ENCODE results near the gene CFAP65. TPM values are rescaled to one million over a fixed set of nuclear protein-coding genes. Genes with fewer than 3 reads are reported as not detected.

The CFAP65 gene
- total RNA-seq, 1 experiment from 2014 or later, result not detected

DNA sequence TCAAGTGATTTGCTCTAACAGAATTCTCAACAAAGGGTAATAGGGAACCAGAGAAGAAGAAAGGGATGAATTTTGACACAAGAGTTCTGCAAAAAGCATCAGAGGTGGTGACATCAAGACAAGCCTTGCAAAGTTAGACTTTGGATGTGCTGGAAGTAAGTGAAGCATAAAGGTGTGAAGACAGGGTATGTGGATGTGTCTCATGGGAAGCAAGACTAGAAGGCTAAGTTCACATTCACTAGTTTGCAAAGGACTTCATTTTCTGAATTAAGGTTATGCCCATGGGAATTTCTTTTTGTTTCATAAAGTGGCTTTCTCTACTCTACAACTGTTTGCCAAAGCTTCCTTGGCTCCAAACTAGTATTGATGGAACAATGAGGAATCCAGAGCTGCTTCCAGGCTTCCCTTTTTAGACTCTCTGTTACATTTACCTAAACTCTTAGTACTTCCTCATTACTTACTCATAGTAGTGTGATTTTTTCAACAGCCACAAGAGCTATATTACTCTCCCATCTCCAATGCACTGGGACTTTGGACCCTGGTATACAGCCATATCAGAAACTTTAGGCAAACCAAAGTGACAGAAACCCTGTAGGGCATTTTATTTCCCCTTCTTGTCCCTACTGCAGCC is 40.5 kb upstream of the CFAP65 start:
- Histone ChIP-seq H3K36me3 (ENCODE audit: insufficient read depth, low read length) (no peaks in the 10 kb centered on the region), H3K4me3 (ENCODE audit: low read length) (no peak overlapping the region), H3K9ac (ENCODE audit: low read length) (no peak overlapping the region), H3K4me1 (ENCODE audit: low read length) (peaks cover 28% of the 10 kb centered on the region), H3K27ac (ENCODE audit: low read length) (no peak overlapping the region), H4K20me1 (ENCODE audit: insufficient read depth, low read depth, low read length) (peaks cover 9% of the 10 kb centered on the region; the same call in 1 of the 2 replicates), H3K4me2 (ENCODE audit: low read depth, low read length, poor library complexity, severe bottlenecking) (peak overlapping the region; percentile 9), H2AFZ (ENCODE audit: low read length) (no peak overlapping the region), H3K27me3 (ENCODE audit: low read length) (no peaks in the 10 kb centered on the region), H3K9me2 (replicated peaks; ENCODE audit: insufficient read depth, low read length) (no peaks in the 10 kb centered on the region), H3K9me3 (ENCODE audit: low read length) (no peaks in the 10 kb centered on the region), H3K79me2 (ENCODE audit: low read length) (no peaks in the 10 kb centered on the region)
- DNase-seq, result peak; percentile 63

GRCh38 chr2:219081096-219081495 is 39.8 kb upstream of the CFAP65 start:
- Histone ChIP-seq H4K20me1 (ENCODE audit: insufficient read depth, low read depth, low read length) (peaks cover 9% of the 10 kb centered on the region; the same call in 1 of the 2 replicates), H3K4me2 (ENCODE audit: low read depth, low read length, poor library complexity, severe bottlenecking) (no peak overlapping the region), H3K9ac (ENCODE audit: low read length) (no peak overlapping the region), H3K79me2 (ENCODE audit: low read length) (no peaks in the 10 kb centered on the region), H3K36me3 (ENCODE audit: insufficient read depth, low read length) (no peaks in the 10 kb centered on the region), H3K4me1 (ENCODE audit: low read length) (peaks cover 28% of the 10 kb centered on the region), H2AFZ (ENCODE audit: low read length) (no peak overlapping the region), H3K9me3 (ENCODE audit: low read length) (no peaks in the 10 kb centered on the region), H3K27ac (ENCODE audit: low read length) (no peak overlapping the region), H3K4me3 (ENCODE audit: low read length) (no peak overlapping the region), H3K27me3 (ENCODE audit: low read length) (no peaks in the 10 kb centered on the region), H3K9me2 (replicated peaks; ENCODE audit: insufficient read depth, low read length) (no peaks in the 10 kb centered on the region)
- no peak for DNase-seq

DNA sequence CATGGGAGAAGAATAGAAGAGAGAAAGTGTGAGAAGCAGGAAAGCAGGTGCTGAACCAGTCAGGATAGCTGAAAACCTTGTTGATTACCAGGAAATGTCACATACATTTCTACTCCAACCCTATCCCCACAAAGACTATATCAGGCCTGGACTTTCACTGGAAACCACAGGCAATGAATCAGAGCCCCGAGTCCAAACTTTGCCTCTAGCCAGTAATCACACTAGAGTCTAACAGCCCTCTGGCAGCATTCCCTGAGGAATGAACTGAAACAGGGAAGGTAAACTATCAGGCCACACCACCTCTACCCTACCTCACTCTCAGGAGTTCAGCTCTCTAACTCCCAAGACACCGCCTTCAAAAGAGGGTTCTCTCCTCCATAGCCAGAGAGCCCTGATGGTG is 38.1 kb upstream of the CFAP65 start:
- no peak overlapping the region for H3K9ac ChIP-seq (ENCODE audit: low read length)
- H3K4me1 ChIP-seq (ENCODE audit: low read length), result peaks cover 18% of the 10 kb centered on the region
- H4K20me1 ChIP-seq (ENCODE audit: insufficient read depth, low read depth, low read length), result peaks cover 9% of the 10 kb centered on the region; the same call in 1 of the 2 replicates
- DNase-seq, result no peak
- no peak overlapping the region for H3K27ac ChIP-seq (ENCODE audit: low read length)
- no peaks in the 10 kb centered on the region for H3K27me3 ChIP-seq (ENCODE audit: low read length)
- no peak overlapping the region for H3K4me3 ChIP-seq (ENCODE audit: low read length)
- H3K79me2 ChIP-seq (ENCODE audit: low read length), result no peaks in the 10 kb centered on the region
- H3K9me2 ChIP-seq (replicated peaks; ENCODE audit: insufficient read depth, low read length), result no peaks in the 10 kb centered on the region
- no peak overlapping the region for H3K4me2 ChIP-seq (ENCODE audit: low read depth, low read length, poor library complexity, severe bottlenecking)
- no peaks in the 10 kb centered on the region for H3K36me3 ChIP-seq (ENCODE audit: insufficient read depth, low read length)
- H3K9me3 ChIP-seq (ENCODE audit: low read length), result no peaks in the 10 kb centered on the region
- H2AFZ ChIP-seq (ENCODE audit: low read length), result no peak overlapping the region

DNA sequence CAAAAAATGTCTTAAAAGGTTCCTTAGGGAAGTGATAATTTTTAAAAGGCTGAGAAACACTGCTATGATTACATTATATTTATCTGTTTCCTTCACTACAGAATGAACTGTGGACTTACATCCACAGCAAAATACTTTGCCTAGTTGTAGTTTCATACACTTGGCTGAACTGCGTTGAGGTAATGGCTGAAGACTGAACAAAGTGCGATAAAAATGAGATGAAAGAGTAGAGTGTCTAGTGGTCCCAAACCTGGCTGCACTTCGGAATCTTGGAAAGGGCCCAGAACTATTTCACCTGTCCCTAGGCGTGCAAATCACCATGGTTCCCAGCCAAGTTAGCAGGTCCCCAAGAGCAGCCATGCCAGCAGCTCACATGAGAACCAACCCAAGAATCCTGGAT is 37.6 kb upstream of the CFAP65 start:
- Histone ChIP-seq H3K9me2 (replicated peaks; ENCODE audit: insufficient read depth, low read length) (no peaks in the 10 kb centered on the region), H3K4me2 (ENCODE audit: low read depth, low read length, poor library complexity, severe bottlenecking) (no peak overlapping the region), H3K9me3 (ENCODE audit: low read length) (no peaks in the 10 kb centered on the region), H3K27me3 (ENCODE audit: low read length) (no peaks in the 10 kb centered on the region), H3K27ac (ENCODE audit: low read length) (no peak overlapping the region), H3K36me3 (ENCODE audit: insufficient read depth, low read length) (no peaks in the 10 kb centered on the region), H3K79me2 (ENCODE audit: low read length) (no peaks in the 10 kb centered on the region), H4K20me1 (ENCODE audit: insufficient read depth, low read depth, low read length) (0 out of 2 replicates have a peak, but pooled peaks cover 5% of the 10 kb centered on the region), H3K4me1 (ENCODE audit: low read length) (peaks cover 18% of the 10 kb centered on the region), H3K9ac (ENCODE audit: low read length) (no peak overlapping the region), H3K4me3 (ENCODE audit: low read length) (no peak overlapping the region), H2AFZ (ENCODE audit: low read length) (no peak overlapping the region)
- DNase-seq, result no peak

GRCh38 chr2:219078126-219078525 is 36.8 kb upstream of the CFAP65 start:
- Histone ChIP-seq H4K20me1 (ENCODE audit: insufficient read depth, low read depth, low read length) (0 out of 2 replicates have a peak, but pooled peaks cover 5% of the 10 kb centered on the region), H2AFZ (ENCODE audit: low read length) (no peak overlapping the region), H3K4me1 (ENCODE audit: low read length) (peaks cover 18% of the 10 kb centered on the region), H3K79me2 (ENCODE audit: low read length) (no peaks in the 10 kb centered on the region), H3K4me2 (ENCODE audit: low read depth, low read length, poor library complexity, severe bottlenecking) (no peak overlapping the region), H3K27me3 (ENCODE audit: low read length) (no peaks in the 10 kb centered on the region), H3K9me3 (ENCODE audit: low read length) (no peaks in the 10 kb centered on the region), H3K27ac (ENCODE audit: low read length) (no peak overlapping the region), H3K9ac (ENCODE audit: low read length) (no peak overlapping the region), H3K9me2 (replicated peaks; ENCODE audit: insufficient read depth, low read length) (no peaks in the 10 kb centered on the region), H3K4me3 (ENCODE audit: low read length) (no peak overlapping the region), H3K36me3 (ENCODE audit: insufficient read depth, low read length) (no peaks in the 10 kb centered on the region)
- no peak for DNase-seq

GRCh38 chr2:219076253-219076652 is 34.9 kb upstream of the CFAP65 start:
- Histone ChIP-seq H3K9ac (ENCODE audit: low read length) (no peak overlapping the region), H3K27me3 (ENCODE audit: low read length) (no peaks in the 10 kb centered on the region), H2AFZ (ENCODE audit: low read length) (no peak overlapping the region), H3K27ac (ENCODE audit: low read length) (no peak overlapping the region), H3K9me3 (ENCODE audit: low read length) (no peaks in the 10 kb centered on the region), H3K4me2 (ENCODE audit: low read depth, low read length, poor library complexity, severe bottlenecking) (no peak overlapping the region), H3K79me2 (ENCODE audit: low read length) (no peaks in the 10 kb centered on the region), H3K4me3 (ENCODE audit: low read length) (no peak overlapping the region), H3K4me1 (ENCODE audit: low read length) (peaks cover 3% of the 10 kb centered on the region), H4K20me1 (ENCODE audit: insufficient read depth, low read depth, low read length) (no peaks in the 10 kb centered on the region), H3K36me3 (ENCODE audit: insufficient read depth, low read length) (no peaks in the 10 kb centered on the region), H3K9me2 (replicated peaks; ENCODE audit: insufficient read depth, low read length) (no peaks in the 10 kb centered on the region)
- DNase-seq, result no peak

- Histone ChIP-seq H3K4me2 (ENCODE audit: low read depth, low read length, poor library complexity, severe bottlenecking) (no peak overlapping the region), H3K4me3 (ENCODE audit: low read length) (no peak overlapping the region), H3K4me1 (ENCODE audit: low read length) (no peaks in the 10 kb centered on the region), H3K9me2 (replicated peaks; ENCODE audit: insufficient read depth, low read length) (no peaks in the 10 kb centered on the region), H4K20me1 (ENCODE audit: insufficient read depth, low read depth, low read length) (no peaks in the 10 kb centered on the region), H3K9ac (ENCODE audit: low read length) (no peak overlapping the region), H3K79me2 (ENCODE audit: low read length) (no peaks in the 10 kb centered on the region), H3K36me3 (ENCODE audit: insufficient read depth, low read length) (no peaks in the 10 kb centered on the region), H3K9me3 (ENCODE audit: low read length) (no peaks in the 10 kb centered on the region), H2AFZ (ENCODE audit: low read length) (no peak overlapping the region), H3K27ac (ENCODE audit: low read length) (no peak overlapping the region), H3K27me3 (ENCODE audit: low read length) (no peaks in the 10 kb centered on the region)
- peak; percentile 86 for DNase-seq
These were observed 32.3 kb upstream of the CFAP65 start for GRCh38 chr2:219073413-219074129.

GRCh38 chr2:219072741-219073250 is 31.5 kb upstream of the CFAP65 start:
- H3K9me3 ChIP-seq (ENCODE audit: low read length), result no peaks in the 10 kb centered on the region
- no peak overlapping the region for H3K4me2 ChIP-seq (ENCODE audit: low read depth, low read length, poor library complexity, severe bottlenecking)
- H3K4me1 ChIP-seq (ENCODE audit: low read length), result no peaks in the 10 kb centered on the region
- H3K36me3 ChIP-seq (ENCODE audit: insufficient read depth, low read length), result no peaks in the 10 kb centered on the region
- H3K79me2 ChIP-seq (ENCODE audit: low read length), result no peaks in the 10 kb centered on the region
- no peaks in the 10 kb centered on the region for H4K20me1 ChIP-seq (ENCODE audit: insufficient read depth, low read depth, low read length)
- no peak for DNase-seq
- H3K9ac ChIP-seq (ENCODE audit: low read length), result no peak overlapping the region
- no peaks in the 10 kb centered on the region for H3K27me3 ChIP-seq (ENCODE audit: low read length)
- no peak overlapping the region for H3K4me3 ChIP-seq (ENCODE audit: low read length)
- no peak overlapping the region for H3K27ac ChIP-seq (ENCODE audit: low read length)
- no peak overlapping the region for H2AFZ ChIP-seq (ENCODE audit: low read length)
- H3K9me2 ChIP-seq (replicated peaks; ENCODE audit: insufficient read depth, low read length), result no peaks in the 10 kb centered on the region
